ENCODE data around the gene TMA16.
"Not testable (repeated sequence)": the region's sequence is repeated elsewhere in the genome, so short reads cannot be mapped to it uniquely, and the experiment has no call there.

- TF ChIP-seq POLR2A (IDR thresholded peaks at IDR 0.05); CTCF (IDR thresholded peaks at IDR 0.05 in 4 of 5, conservative IDR thresholded peaks at IDR 0.05 in 1 of 5): not testable (repeated sequence)
Observed at GRCh38 chr4:163538820-163539219, 44.3 kb downstream of the TMA16 start.
